Stimulated activated CD4-positive, alpha-beta T cell treated with anti-CD3 and anti-CD28 coated beads, Interleukin-15, amount 100 ng/mL, for 24 hours (primary cell): ENCODE measurements around the gene HDAC4.
A peak's percentile ranks its signal among the peaks of the same experiment; 100 is the strongest.
"Not testable (repeated sequence)": the region's sequence is repeated elsewhere in the genome, so short reads cannot be mapped to it uniquely, and the experiment has no call there.

Experiments used
- DNase-seq: peaks from one replicate; pipeline ENCODE4 v3.0.0-alpha.2; 2020

The HDAC4 gene

GRCh38 chr2:239049421-239050251 lies 351.2 kb downstream of the HDAC4 start:
- no peak for DNase-seq

GRCh38 chr2:239048736-239049135 lies 352.1 kb downstream of the HDAC4 start:
- no peak for DNase-seq

- DNase-seq, result no peak
Observed at GRCh38 chr2:239047861-239048260, 353.0 kb downstream of the HDAC4 start.

- DNase-seq, result no peak
Observed at GRCh38 chr2:239047420-239047819, 353.4 kb downstream of the HDAC4 start.

- no peak for DNase-seq
Observed at GRCh38 chr2:239046822-239047221, 354.0 kb downstream of the HDAC4 start.

- DNase-seq, result no peak
Observed at GRCh38 chr2:239044336-239044735, 356.5 kb downstream of the HDAC4 start.

GRCh38 chr2:239043326-239043725 lies 357.5 kb downstream of the HDAC4 start:
- DNase-seq, result no peak

- no peak for DNase-seq
Observed at GRCh38 chr2:239042551-239043320, 358.1 kb downstream of the HDAC4 start.

GRCh38 chr2:239042046-239042445 lies 358.8 kb downstream of the HDAC4 start:
- no peak for DNase-seq

- DNase-seq, result no peak
Observed at GRCh38 chr2:239041062-239041461, 359.8 kb downstream of the HDAC4 start.

- DNase-seq, result no peak
Observed at GRCh38 chr2:239040152-239040761, 360.6 kb downstream of the HDAC4 start.

- no peak for DNase-seq
Observed at GRCh38 chr2:239039479-239039861, 361.4 kb downstream of the HDAC4 start.

GRCh38 chr2:239038773-239039478 lies 361.9 kb downstream of the HDAC4 start:
- no peak for DNase-seq

GRCh38 chr2:239038284-239038683 lies 362.5 kb downstream of the HDAC4 start:
- not testable (repeated sequence) for DNase-seq

- no peak for DNase-seq
Observed at GRCh38 chr2:239037559-239037910, 363.3 kb downstream of the HDAC4 start.

- no peak for DNase-seq
Observed at GRCh38 chr2:239036819-239037558, 363.8 kb downstream of the HDAC4 start.

GRCh38 chr2:239035997-239036731 lies 364.7 kb downstream of the HDAC4 start:
- no peak for DNase-seq

GRCh38 chr2:239035361-239035814 lies 365.4 kb downstream of the HDAC4 start:
- DNase-seq, result peak; percentile 69

- DNase-seq, result no peak
Observed at GRCh38 chr2:239034561-239035341, 366.1 kb downstream of the HDAC4 start.

- no peak for DNase-seq
Observed at GRCh38 chr2:239033801-239034560, 366.8 kb downstream of the HDAC4 start.
